GM12801 (cell line): ENCODE results near the gene TMEM132D.

Source experiments
- TF ChIP-seq, protein P1 (sequence below): IDR thresholded peaks from one replicate; pipeline ENCODE4 v1.5.1; 2011; ENCODE audit warnings: control low read depth; ENCODE audit not compliant: insufficient read length; ENCODE audit errors: extremely low read depth

Gene TMEM132D

DNA sequence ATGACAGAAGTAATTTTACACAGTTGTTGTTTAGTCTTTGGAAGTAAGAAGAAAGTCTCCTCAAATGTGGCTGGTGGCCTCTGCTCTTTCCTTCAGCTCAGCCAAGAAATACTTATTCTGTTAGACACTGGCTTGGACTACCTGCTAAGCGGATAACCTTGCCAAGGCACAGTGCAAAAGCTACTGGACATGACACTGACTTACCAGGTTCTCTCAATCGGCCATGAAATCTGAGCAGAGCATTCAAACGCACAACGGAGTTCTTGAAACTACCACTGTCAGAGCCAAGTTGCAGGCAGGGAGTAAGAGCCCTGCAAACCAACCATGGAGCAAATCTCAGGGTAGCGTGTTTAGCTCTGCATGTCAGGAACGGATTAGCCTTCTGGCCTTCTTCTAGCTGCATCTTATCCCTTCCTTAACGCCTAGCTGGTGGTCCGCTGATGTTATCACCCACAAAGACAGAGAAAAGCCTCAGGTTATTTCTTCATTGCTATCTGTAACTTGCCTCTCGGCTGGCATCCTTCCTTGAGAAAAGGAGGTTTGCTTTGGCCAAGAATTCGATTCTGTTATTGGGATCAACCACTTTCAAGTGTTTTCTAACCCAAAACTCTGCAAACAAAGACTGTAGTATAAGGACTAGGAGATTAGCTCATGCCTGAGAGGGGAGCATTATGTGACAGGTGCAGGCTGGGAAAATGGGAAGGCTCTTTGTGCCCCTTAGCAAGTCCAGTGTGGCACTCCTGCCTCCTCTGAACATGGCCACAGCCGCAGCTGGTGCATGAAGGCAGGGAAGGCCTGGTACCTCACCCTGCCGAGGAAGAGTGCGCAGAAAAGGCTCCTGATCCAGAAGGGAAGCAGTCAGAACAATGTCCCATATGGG, 827.1 kb downstream of the TMEM132D start:
- TF ChIP-seq, protein P1, sequence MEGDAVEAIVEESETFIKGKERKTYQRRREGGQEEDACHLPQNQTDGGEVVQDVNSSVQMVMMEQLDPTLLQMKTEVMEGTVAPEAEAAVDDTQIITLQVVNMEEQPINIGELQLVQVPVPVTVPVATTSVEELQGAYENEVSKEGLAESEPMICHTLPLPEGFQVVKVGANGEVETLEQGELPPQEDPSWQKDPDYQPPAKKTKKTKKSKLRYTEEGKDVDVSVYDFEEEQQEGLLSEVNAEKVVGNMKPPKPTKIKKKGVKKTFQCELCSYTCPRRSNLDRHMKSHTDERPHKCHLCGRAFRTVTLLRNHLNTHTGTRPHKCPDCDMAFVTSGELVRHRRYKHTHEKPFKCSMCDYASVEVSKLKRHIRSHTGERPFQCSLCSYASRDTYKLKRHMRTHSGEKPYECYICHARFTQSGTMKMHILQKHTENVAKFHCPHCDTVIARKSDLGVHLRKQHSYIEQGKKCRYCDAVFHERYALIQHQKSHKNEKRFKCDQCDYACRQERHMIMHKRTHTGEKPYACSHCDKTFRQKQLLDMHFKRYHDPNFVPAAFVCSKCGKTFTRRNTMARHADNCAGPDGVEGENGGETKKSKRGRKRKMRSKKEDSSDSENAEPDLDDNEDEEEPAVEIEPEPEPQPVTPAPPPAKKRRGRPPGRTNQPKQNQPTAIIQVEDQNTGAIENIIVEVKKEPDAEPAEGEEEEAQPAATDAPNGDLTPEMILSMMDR, result no peak

DNA sequence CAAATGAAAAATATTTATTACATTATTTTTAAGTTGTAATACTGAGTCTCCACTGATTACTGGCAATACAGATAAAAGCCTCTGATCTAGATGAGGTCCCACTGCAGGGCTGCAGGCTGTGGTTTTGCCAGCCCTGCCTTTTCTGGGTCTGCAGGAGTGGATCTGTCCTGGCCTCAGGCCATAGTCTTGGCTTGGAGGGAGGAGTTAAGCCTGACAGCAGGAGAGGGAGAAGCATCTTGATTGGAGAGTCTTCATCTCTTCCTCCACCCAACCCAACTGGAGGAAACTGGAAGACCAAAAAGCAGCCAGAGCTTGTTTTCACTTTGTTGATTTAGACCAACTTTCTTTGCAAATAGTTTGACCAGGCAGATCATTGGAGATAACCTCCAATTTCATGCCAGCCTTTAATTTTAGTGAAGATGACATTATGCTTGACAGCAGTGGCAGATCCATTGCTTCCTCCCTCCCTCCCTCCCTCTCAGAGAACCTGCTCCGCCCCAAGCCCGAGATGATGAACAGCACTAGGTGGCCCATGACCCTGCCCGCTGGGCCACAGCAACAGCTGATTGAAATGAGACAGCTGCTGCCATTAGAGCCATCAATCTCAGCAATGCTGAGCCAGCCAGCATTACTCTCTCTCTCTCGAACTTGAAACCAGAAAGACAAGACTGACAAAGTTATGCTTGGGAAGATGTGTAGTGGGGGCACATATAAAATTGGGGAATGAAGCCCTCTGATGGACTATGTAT, 828.2 kb downstream of the TMEM132D start:
- TF ChIP-seq, protein P1, result no peak

DNA sequence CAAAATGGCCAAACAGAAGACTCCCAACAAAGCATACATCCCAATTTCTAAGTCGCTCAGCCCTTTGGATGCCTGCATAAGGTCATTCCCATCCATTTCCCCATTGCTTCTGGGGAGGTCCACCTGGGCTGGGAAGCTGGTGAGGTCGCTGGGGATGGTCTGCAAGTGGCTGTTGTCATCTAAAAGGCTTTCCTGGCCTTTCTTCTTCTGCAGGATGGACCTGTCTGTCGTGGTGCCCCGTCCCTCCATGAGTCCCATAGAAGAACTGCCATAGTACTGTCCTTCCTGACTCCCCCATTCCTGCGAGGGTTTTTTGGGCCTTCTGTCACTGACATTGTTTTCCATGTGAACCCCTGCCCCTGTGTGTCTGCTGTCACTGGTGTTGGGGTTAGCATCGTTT, 829.4 kb downstream of the TMEM132D start:
- TF ChIP-seq, protein P1, result no peak

DNA sequence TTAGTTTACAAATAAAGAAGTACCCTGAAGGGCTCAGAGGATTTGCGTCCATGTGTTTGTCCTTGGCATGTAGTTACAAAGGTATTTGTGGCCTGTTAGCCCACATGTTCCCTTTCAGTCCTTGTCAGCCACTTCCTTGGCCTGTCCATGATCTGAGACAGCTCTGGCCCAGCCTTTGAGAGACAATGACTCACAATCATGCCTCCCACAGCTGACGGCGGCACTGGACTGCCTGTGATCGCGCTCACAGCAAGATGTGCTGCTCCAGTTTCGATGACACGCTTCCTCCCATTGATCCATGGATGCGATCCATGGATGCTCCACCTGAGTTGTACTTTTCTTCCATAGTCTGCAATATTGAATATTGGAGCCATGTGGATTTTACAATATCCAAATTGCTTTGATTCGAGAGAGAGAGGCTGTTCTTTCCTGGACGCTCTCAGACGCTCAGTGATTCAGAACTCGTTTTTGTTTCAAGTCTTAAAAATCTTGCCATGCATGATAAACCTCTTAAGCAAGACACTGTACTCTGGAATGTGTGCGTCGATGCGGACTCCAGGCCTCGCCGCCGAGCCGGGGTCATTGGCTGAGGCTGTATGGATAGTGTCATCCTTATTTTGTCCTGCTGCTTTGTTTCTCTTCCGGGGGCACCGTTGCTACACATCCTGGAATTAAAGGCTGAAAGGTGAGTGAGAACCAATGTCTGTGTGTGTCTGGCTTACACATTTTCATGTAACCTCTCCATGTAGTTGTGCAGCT, 830.5 kb downstream of the TMEM132D start:
- TF ChIP-seq, protein P1, result no peak

DNA sequence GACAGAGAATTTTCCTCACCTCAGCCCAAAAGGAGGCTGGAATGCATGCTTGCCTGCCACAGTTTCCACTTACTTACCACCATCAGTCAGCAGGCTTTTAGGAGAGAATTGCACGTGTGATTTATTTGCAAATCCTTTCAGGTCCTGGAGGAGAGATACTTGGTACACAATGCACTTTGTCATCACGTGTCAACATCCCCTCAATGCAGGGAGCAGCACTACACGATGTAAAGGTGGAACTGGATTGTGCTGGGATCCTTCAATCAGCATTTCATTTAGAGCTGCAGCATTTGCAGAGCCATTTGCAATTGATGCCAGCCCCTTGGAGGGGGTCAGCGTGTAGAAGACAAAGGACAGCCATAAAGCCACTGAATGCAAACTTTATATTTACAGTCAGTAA, 832.5 kb downstream of the TMEM132D start:
- TF ChIP-seq, protein P1, result no peak

DNA sequence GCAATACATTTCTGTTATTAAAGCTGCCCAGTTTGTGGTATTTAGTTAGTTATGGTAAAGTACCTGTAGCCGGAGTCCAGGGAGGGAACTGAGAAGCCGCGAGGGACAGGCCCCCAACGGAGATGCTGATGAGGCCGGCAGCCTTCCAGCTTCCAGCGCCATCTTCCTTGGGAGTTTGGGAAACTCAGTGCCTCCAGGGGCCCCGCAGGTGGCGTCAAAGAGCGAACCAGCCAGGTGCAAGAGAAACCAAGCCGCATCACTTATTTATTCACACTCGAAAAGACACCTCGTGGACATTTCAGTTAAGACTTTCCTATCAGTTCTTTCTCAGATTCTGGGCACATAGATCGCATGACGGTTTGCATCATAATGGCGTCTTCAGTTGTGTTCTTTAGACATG, 833.9 kb downstream of the TMEM132D start:
- TF ChIP-seq, protein P1, result no peak

DNA sequence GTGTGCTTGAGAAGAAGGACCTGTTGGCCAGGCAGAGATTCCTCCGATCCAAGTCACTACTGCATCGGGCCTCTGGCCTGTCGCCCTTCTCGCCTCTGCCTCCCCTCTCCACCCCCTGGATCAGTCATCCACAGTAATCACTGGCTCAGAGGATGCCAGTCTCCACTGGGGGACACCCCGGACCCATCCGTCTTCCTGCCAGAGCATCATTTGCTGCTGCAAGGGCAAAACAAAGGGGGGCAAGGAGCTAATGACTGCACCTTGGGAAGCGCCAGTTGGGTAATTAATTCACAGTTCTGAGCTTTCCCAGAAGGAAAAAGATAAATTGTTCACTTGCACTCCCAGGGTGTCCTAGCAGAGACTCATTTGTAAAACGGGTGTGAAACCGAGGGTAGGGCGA, 835.1 kb downstream of the TMEM132D start:
- TF ChIP-seq, protein P1, result no peak
